HG03439 (cell line): Measurements from ENCODE around the gene MMUT.
"Not testable (repeated sequence)": the region's sequence is repeated elsewhere in the genome, so short reads cannot be mapped to it uniquely, and the experiment has no call there.

Source experiments
- ATAC-seq: cut with Tn5 transposase; IDR thresholded peaks from one replicate; pipeline ENCODE4 v1.9.1; 2021; ENCODE audit warnings: mild to moderate bottlenecking, moderate library complexity; ENCODE audit not compliant: unreplicated experiment

The MMUT gene

DNA sequence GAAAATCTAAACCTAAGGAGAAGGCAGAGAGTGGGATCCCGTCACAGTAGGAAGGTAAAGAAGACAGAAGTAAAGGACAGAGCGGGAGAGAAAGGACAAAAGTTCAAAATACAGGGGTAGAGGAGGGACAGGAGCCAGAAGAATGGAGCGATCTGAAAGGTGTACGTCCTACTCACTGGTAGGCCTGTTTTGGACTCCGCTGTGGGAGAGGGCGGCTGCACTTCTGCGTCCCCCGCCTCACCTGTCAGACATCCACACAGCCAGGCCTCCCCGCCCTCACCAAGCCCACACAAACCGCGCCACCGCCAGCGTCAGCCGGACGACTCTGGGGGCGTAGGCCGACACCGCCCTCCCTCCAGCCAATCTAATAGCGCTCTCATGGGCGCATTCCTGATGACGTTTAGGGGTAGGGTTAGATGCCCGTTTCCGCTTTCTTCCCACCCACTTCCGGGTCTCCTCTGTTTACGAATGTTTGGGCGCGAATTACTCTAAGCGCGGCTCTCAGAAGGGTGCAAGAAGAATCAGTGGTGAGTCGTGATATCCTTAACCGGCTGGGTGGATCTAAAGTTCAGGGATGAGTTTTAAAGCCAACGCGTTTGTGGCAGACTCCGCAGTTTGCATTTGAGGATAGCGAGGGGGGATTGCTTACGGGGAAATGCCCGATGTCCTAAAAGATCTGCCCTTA lies at the start of gene MMUT, which contains the start of gene CENPQ:
TSS of gene MMUT (minus strand) at position 327 of the 685 bp plus-strand sequence. CDS start 3,787 bp downstream, outside the sequence.
TSS of gene CENPQ (plus strand) at position 444 of the 685 bp plus-strand sequence. CDS start 6,807 bp downstream, outside the sequence.
- ATAC-seq, result peak; percentile 98

DNA sequence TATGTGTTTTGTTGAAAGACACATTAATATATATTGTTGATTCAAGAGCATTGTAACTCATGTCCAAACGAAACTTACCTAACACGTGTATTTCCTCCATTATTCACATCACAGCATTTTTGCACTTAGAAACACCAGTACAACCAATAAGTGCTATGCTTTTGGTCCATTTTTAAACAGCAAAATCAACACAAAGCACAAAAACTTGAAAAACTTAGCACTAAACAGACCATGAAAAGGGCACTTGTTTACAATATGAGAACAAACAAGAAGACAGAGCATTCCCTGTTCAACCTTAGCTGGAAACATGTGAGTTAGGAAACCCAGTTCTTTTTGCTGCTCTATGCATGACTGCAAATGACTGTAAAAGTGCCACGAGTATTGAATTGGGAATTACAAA lies 46.3 kb upstream of the MMUT start:
- ATAC-seq, result no peak

DNA sequence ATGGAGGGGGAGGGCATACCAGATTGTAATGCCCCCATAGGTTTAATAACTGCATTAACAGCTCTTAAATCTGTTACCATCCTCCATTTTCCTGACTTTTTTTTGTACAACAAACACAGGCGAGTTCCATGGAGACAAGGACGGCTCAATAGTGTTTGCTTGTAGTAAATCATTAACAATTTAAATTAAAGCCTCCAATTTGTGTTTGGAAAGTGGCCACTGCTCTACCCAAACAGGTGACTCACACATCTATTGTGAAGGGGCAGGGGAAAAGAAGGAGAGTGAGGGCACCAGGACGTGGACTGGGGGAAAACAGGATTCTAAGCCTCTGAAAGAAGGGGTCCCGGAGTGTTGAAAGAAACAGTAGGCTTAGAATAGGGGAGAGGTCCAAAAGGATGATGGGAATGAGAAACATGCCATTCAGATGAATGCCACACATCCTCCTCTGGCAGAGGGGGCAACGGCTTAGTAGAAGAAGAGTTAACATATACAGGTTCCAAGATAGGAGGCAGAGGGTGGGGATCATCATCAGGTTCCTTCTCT lies 43.6 kb upstream of the MMUT start:
- no peak for ATAC-seq

DNA sequence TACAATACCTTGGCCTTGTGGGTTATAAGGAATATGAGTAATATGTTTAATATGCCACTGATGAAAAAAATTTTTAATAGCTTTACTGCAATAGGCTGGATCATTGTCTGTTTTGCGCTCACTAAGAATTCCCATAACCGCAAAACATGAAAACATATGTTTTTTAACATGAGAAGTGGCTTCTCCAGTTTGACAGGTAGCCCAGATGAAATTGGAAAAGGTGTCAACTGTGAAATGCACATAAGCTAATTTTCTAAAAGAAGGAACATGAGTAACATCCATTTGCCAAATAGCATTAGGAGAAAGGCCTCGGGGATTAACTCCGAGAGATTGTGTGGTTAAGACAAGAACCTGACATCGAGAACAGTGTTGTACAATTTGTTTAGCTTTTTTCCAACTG lies 41.6 kb upstream of the MMUT start:
- no peak for ATAC-seq

DNA sequence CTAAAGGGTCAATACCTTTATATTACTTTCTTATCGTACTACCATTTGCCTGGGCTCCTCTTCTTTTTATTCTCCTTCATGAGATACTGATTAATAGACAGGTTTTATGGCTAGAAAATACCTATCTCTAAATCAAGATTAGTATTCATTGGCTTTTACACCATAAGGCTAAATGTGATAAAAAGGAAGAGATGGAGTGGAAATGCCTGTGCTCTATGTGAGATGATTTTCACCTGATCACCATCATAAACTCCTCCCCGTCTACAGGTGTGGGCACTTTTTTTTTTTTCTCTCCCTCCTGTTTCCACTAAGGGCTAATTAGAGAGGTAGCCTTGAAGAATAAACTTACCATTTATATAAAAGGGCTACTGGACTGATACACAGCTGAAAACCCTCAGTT lies 36.6 kb upstream of the MMUT start, which contains the start of gene GLYATL3:
TSS of gene GLYATL3 (plus strand) at position 301 of the 400 bp plus-strand sequence. CDS start 12,068 bp downstream, outside the sequence.
- ATAC-seq, result no peak

DNA sequence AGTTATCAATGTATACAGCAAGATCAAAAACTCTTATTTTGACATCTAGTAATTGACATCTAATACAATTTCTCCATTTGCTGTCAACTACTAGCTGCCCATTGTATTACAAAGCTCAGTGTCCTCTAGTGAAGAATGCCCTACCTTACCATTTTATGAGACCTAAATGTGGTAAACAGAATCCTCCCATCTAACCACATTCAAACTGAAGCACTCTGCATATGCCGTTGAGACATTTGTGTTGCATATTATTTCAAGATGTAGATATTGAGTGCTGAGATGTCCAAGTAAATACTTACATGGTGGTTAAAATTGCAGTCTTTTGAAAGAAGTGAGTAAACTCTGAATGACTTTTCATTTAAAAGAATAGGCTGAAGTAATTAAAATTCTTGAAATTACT lies 36.1 kb upstream of the MMUT start:
- ATAC-seq, result no peak

DNA sequence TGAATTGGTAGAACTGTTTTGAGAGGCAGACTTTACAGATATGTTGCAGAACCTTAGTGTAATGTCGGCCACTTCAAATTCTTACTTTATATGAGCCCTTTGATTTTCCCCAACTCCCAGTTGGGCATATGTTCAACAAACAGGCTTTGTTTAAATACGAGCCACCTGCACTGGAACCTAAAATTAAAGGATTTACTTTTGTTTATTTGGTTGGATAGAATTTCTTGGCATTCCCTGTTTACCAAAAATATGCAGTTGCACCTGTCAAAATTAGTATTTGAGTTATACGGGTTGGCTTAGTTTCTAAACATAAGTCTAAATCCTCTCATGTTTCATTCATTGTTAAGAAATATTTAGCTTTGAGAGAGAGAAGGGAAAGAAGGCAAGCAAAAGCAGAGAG lies 34.3 kb upstream of the MMUT start:
- no peak for ATAC-seq

DNA sequence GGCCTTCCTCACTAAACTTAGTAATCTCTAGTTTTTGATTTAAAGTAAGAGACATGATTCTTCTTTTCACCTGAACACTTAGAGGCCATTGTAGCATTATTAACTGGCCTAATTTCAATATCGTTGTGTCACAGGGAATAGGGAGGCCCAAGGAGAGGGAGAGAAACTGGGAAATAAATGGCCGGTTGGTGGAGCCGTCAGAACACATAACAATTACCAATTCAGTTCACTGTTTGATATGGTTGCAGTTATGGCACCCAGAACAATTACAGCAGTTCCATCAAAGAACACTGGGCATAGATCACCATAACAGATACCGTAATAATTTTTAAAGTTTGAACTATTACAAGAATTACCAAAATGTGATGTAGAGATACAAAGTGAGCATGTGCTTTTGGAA lies 27.6 kb upstream of the MMUT start:
- no peak for ATAC-seq

DNA sequence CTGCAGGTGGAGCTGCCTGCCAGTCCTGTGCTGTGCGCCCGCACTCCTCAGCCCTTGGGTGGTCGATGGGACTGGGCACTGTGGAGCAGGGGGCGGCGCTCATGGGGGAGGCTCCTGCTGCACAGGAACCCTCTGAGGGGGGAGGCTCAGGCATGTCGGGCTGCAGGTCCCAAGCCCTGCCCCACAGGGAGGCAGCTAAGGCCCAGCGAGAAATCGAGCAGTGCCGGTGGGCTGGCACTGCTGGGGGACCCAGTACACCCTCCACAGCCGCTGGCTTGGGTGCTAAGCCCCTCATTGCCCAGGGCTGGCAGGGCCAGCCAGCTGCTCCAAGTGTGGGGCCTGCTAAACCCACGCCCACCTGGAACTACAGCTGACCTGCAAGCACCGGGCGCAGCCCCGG lies 20.3 kb upstream of the MMUT start:
- ATAC-seq, result not testable (repeated sequence)

DNA sequence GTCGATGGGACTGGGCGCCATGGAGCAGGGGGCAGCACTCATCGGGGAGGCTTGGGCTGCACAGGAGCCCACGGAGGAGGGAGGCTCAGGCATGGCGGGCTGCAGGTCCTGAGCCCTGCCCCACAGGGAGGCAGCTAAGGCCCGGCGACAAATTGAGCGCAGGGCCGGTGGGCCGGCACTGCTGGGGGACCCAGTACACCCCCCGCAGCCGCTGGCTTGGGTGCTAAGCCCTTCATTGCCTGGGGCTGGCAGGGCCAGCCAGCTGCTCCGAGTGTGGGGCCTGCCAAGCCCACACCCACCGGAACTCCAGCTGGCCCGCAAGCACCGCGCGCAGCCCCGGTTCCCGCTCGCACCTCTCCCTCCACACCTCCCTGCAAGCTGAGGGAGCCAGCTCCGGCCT lies 18.8 kb upstream of the MMUT start:
- ATAC-seq, result not testable (repeated sequence)

DNA sequence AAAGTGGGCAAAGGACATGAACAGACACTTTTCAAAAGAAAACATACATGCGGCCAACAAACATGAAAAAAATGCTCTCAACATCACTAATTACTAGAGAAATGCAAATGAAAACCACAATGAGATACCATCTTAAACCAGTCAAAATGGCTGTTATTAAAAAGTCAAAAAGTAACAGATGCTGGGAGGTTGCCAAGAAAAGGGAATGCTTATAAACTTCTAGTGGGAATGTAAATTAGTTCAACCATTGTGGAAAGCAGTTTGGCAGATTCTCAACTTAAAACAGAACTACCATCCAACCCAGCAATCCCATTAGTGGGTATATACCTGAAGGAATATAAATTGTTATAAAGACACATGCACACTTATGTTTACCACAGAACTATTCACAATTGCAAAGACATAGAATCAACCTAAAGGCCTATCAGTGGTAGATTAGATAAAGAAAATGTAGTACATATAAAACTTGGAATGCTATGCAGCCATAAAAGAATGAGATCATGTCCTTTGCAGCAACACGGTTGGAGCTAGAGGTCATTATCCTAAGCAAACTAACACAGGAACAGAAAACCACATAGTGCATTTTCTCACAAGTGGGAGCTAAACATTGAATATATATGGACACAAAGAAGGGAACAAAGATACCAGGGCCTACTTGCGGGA lies 16.4 kb upstream of the MMUT start:
- no peak for ATAC-seq

DNA sequence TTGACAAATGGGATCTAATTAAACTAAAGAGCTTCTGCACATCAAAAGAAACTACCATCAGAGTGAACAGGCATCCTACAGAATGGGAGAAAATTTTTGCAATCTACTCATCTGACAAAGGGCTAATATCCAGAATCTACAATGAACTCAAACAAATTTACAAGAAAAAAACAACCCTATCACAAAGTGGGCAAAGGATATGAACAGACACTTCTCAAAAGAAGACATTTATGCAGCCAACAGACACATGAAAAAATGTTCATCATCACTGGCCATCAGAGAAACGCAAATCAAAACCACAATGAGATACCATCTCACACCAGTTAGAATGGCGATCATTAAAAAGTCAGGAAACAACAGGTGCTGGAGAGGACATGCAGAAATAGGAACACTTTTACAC lies 13.5 kb upstream of the MMUT start:
- not testable (repeated sequence) for ATAC-seq

DNA sequence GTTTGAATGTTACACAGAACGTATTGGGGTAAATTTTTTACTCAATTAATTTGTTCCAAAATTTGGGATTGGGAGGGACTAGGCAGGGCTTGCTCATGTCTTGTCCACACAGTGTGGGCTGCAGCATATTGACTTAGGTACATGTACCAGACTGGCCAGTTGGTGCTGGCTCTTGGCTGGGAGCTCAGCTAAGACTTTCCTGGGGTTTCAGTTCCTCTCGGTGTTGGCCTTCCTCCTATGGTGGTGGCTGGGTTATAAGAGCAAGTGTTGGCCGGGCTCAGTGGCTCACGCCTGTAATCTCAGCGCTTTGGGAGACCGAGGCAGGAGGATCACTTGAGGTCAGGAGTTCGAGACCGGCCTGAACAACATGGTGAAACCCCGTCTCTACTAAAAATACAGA lies 5.0 kb upstream of the MMUT start:
- ATAC-seq, result no peak

DNA sequence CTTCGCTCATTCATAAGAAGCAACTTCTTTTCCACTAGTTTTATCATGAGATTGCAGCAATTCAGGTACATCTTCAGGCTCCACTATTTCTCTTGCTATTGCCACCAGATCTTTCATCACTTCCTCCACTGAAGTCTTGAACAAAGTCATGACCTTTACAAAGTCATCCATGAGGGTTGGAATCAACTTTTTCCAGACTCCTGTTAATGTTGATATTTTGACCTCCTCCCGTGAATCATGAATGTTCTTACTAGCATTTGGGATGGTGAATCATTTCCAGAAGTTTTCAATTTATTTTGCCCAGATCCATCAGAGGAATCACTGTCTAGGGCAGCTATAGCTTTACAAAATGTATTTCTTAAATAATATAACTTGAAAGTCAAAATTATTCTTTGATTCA lies 1.6 kb upstream of the MMUT start:
- ATAC-seq, result no peak

DNA sequence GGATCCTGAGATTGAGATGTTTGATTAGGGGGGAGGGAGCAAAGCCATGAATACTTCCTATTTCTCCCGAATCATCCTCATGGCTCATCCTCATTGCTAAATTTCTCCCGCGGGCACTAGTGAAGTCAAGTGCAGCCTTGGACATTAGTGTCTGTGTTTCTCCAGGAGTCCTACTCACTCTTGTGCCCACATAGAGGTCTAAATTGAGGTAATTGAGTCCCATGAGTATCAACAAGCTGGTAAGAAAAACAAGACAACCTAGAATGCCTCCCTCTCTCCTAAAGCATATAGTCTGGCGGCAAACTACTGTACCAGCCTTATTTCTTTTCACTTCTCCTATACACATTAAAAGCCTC lies 537 bp upstream of the MMUT start:
- ATAC-seq, result peak; percentile 9

DNA sequence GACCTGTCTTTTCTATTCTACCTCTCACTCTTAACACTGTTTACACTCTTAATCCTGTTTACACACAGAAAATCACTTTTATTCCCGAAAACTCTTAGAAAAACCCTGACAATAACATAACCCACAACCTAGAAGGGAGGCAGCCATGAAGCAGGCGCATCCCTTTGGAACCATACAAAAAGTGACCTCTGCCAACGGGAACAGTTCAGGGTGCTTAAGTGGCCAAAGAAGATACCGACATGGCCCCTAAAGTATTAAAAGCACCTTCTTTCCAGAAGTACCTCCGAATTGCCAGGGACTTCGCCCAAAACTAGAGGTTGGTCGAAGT lies 490 bp downstream of the MMUT start:
- peak; percentile 2 for ATAC-seq

DNA sequence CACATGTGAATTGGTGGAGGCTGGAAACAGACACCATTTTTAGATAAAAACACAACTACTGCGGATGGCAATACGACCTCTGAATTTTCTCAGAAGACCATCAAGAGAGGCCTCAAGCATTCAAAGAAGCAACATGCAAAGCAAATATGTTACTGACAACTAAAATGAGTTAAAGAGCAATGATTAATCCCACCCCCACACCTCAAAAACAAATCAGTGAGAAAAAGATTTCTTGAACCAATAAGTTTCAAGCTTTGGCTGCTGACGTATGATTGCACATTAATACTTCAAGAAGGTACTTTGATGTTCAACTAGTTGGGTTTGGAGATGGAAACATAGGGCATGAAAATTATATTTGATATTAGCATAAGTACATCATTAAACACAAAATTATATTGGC lies 982 bp downstream of the MMUT start:
- ATAC-seq, result no peak

DNA sequence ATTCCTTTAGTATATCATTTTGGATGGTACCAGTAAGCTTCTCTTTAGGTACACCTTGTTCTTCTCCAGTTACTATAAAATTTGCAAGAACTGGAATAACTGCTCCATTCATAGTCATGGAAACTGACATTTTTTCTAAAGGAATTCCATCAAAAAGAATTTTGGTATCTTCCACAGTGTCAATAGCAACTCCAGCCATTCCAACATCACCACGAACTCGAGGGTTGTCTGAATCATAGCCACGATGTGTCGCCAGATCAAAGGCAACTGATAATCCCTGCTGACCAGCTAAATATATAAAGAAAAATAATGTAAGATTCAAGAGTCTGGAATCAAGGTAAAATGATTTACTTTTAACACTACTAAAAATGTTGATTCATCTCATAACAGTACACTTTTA lies 5.3 kb downstream of the MMUT start:
- no peak for ATAC-seq

DNA sequence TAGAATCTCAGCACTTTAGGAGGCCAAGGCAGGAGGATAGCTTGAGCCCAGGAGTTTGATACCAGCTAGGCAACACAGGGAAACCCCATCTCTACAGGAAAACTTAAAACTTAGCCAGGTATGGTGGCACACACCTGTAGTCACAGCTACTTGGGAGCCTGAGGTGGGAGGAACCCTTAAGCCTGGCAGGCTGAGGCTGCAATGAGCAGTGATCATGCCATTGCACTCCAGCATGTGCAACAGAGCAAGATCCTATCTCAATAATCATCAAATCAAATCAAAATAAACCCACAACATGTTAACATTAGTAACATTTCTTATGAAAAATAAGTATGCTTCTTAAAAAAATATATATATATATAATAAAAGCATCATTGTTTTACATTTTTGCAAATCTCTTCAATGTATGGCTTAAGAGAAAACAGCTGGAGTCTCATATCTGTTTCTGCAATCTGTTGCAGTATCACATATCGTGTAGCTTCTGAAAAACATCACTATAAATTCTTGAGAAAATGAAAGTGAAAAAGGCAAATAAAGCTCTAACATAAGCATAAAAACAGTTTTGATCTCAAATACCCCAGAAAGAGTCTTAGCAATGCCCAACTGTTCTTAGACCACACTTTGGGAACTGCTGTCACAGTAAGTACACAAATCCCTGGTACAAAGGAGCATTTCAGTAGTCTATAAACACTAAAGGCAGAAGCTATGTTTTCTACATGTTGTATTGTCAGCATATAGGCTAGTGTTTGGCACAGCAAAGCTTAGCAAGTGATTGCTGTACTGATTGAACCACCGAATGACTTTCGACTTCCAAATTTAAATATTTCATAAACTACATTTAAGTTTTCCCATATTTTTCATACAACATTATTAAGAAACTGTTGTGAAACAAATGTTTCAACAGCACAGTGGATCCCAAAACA lies 8.0 kb downstream of the MMUT start:
- peak; percentile 70 for ATAC-seq

DNA sequence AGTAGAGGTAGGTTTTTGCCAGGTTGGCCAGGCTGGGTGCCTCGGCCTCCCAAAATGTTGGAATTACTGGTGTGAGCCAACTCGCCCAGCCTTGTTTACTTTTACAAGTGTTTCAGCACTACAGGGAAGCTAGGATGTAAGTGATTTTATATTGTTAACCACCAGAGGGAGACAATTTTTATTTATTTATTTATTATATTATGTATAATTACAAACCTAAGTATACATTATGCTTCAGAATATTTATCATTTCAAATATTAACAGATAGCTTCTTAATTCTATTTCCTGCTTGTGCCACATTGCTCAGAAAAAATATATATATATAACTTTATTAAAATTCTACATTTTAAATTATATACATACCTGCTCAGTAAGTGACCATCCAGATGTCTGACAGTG lies 9.8 kb downstream of the MMUT start:
- no peak for ATAC-seq

DNA sequence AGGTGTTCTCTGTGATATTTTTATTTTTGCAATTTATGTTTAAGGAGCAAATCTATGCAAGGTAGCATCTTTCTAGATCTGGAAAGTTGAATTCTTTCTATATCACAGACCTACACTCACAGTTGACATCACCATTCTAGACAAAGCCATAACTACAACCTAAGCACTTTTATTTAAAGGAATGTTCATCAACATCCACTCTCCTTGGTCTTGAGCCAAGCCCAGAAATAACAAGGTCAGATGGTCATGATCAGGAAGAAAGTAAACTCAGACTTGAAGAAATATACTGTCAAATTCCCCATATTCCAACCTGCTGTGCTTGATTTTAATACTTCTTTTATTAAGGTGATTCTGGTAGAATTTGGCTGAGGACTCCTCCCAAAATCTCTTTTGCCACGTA lies 32.2 kb downstream of the MMUT start:
- no peak for ATAC-seq
